Subcutaneous adipose tissue (tissue), 4 donors: ENCODE data around the gene RPS26. TPM values are rescaled to one million over a fixed set of nuclear protein-coding genes. Genes with fewer than 3 reads are reported as not detected.

Experiments used
- CTCF ChIP-seq: fragments of 450-650 bp; IDR thresholded peaks from one replicate; pipeline ENCODE4 v1.5.1; 2016; ENCODE audit warnings: low read depth, mild to moderate bottlenecking, control low read depth, antibody characterized with exemption, moderate library complexity
- total RNA-seq, 4 donors: library from RNA; depleted of rRNA; stranded (reverse); fragments of >200 nt; gene quantifications; one replicate each; pipeline ENCODE4 v1.1.0, GENCODE V29; 2016

RPS26 gene
- total RNA-seq, 4 donors from 2014 or later = 346 to 891 (median 730) TPM

DNA sequence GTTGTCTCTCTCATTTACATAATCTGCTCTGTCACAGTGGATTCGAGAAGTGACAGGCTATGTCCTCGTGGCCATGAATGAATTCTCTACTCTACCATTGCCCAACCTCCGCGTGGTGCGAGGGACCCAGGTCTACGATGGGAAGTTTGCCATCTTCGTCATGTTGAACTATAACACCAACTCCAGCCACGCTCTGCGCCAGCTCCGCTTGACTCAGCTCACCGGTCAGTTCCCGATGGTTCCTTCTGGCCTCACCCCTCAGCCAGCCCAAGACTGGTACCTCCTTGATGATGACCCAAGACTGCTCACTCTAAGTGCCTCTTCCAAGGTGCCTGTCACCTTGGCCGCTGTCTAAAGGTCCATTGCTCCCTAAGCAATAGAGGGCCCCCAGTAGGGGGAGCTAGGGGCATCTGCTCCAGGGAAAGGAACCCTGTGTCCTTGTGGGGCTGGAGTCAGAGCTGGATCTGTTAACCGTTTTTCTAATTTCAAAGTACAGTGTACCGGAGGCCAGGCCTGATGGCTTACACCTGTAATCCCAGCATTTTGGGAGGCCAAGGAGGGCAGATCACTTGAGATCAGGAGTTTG lies 43.3 kb downstream of the RPS26 start:
- no peak for TF ChIP-seq CTCF

- TF ChIP-seq CTCF = no peak
Observed at GRCh38 chr12:56086096-56086495, 44.4 kb downstream of the RPS26 start.

GRCh38 chr12:56086608-56087007 lies 44.9 kb downstream of the RPS26 start:
- no peak for TF ChIP-seq CTCF

- TF ChIP-seq CTCF = no peak
Observed at GRCh38 chr12:56087220-56087619, 45.5 kb downstream of the RPS26 start.

Other genes with a start within 250 kb of the RPS26 start
- 10 to 100 TPM; 56.6 to 69.3 (median 64.0) TPM for gene SARNP, start 224.2 kb upstream of the RPS26 start, total RNA-seq
- 10 to 100 TPM; 11.7 to 29.5 (median 17.6) TPM for gene ORMDL2, start 223.9 kb upstream of the RPS26 start, total RNA-seq
- 10 to 100 TPM; 26.2 to 29.3 (median 26.6) TPM for gene DNAJC14, start 212.3 kb upstream of the RPS26 start, total RNA-seq
- 100 to 1,000 TPM in 1 of 4 donors, 10 to 100 TPM in 3; 22.2 to 182 (median 45.7) TPM for gene MMP19, start 199.0 kb upstream of the RPS26 start, total RNA-seq
- gene PYM1, start 114.0 kb upstream of the RPS26 start, total RNA-seq = 10 to 100 TPM; 25.9 to 37.4 (median 31.7) TPM
- gene DGKA, start 110.8 kb upstream of the RPS26 start, total RNA-seq = 10 to 100 TPM; 16.1 to 59.5 (median 23.3) TPM
- 1 to 10 TPM in 2 of 4 donors, not detected in 2; 1.1 to 2.0 TPM for gene PMEL, start 75.9 kb upstream of the RPS26 start, total RNA-seq
- 10 to 100 TPM in 1 of 4 donors, 1 to 10 TPM in 3; 7.9 to 14.9 (median 9.0) TPM for gene CDK2, start 75.1 kb upstream of the RPS26 start, total RNA-seq
- gene RAB5B, start 67.8 kb upstream of the RPS26 start, total RNA-seq = 10 to 100 TPM; 55.4 to 70.9 (median 63.1) TPM
- 10 to 100 TPM; 12.9 to 44.5 (median 30.4) TPM for gene SUOX, start 44.6 kb upstream of the RPS26 start, total RNA-seq
- 10 to 100 TPM in 2 of 4 donors, 1 to 10 TPM in 2; 2.9 to 16.6 (median 7.8) TPM for gene IKZF4, start 20.9 kb upstream of the RPS26 start, total RNA-seq
- 1 to 10 TPM in 1 of 4 donors, under 1 TPM in 3; 0.34 to 2.6 (median 0.66) TPM for gene ERBB3, start 38.2 kb downstream of the RPS26 start, total RNA-seq
- 10 to 100 TPM; 60.9 to 99.1 (median 87.1) TPM for gene PA2G4, start 62.6 kb downstream of the RPS26 start, total RNA-seq
- 1,000 to 10,000 TPM; 2,735 to 3,575 (median 3,131) TPM for gene RPL41, start 74.7 kb downstream of the RPS26 start, total RNA-seq
- gene ZC3H10, start 76.3 kb downstream of the RPS26 start, total RNA-seq = 1 to 10 TPM; 3.2 to 5.1 (median 3.5) TPM
- gene ESYT1, start 86.3 kb downstream of the RPS26 start, total RNA-seq = 100 to 1,000 TPM; 147 to 522 (median 280) TPM
- gene MYL6B, start 110.7 kb downstream of the RPS26 start, total RNA-seq = 10 to 100 TPM; 12.2 to 36.0 (median 24.7) TPM
- gene MYL6, start 116.4 kb downstream of the RPS26 start, total RNA-seq = 1,000 to 10,000 TPM; 1,882 to 4,580 (median 2,293) TPM
- gene SMARCC2, start 147.6 kb downstream of the RPS26 start, total RNA-seq = 100 to 1,000 TPM in 3 of 4 donors, 10 to 100 TPM in 1; 73.6 to 125 (median 118) TPM
- gene RNF41, start 180.0 kb downstream of the RPS26 start, total RNA-seq = 100 to 1,000 TPM in 1 of 4 donors, 10 to 100 TPM in 3; 64.3 to 101 (median 84.9) TPM
- 10 to 100 TPM; 12.6 to 25.3 (median 19.1) TPM for gene NABP2, start 182.4 kb downstream of the RPS26 start, total RNA-seq
- gene SLC39A5, start 188.1 kb downstream of the RPS26 start, total RNA-seq = not detected
- 10 to 100 TPM; 14.3 to 24.1 (median 19.9) TPM for gene ANKRD52, start 216.5 kb downstream of the RPS26 start, total RNA-seq
- 10 to 100 TPM in 3 of 4 donors, 1 to 10 TPM in 1; 9.3 to 18.3 (median 12.4) TPM for gene COQ10A, start 225.0 kb downstream of the RPS26 start, total RNA-seq